Fibroblast of the conjunctiva (primary cell): Measurements from ENCODE around the gene RCL1.

Experiments used
- DNase-seq: peaks from one replicate; pipeline ENCODE4 v3.0.0-alpha.2; 2010; ENCODE audit warnings: low read depth

RCL1 gene

GRCh38 chr9:4842213-4842612 lies 49.5 kb downstream of the RCL1 start:
- DNase-seq: no peak

- DNase-seq: no peak
Observed at GRCh38 chr9:4842734-4843133, 50.0 kb downstream of the RCL1 start.

- no peak for DNase-seq
Observed at GRCh38 chr9:4844056-4844838, 51.5 kb downstream of the RCL1 start.

GRCh38 chr9:4849369-4849768 lies 56.6 kb downstream of the RCL1 start:
- DNase-seq: no peak

- no peak for DNase-seq
Observed at GRCh38 chr9:4850603-4851310, 58.0 kb downstream of the RCL1 start.

GRCh38 chr9:4852419-4852818 lies 59.7 kb downstream of the RCL1 start:
- no peak for DNase-seq

GRCh38 chr9:4854265-4854590 lies 61.5 kb downstream of the RCL1 start:
- no peak for DNase-seq

- DNase-seq: no peak
Observed at GRCh38 chr9:4855841-4856240, 63.1 kb downstream of the RCL1 start.

GRCh38 chr9:4857163-4857810 lies 64.5 kb downstream of the RCL1 start:
- no peak for DNase-seq

- DNase-seq: no peak
Observed at GRCh38 chr9:4859035-4859434, 66.3 kb downstream of the RCL1 start.

- no peak for DNase-seq
Observed at GRCh38 chr9:4860383-4860782, 67.6 kb downstream of the RCL1 start.

GRCh38 chr9:4861145-4861544 lies 68.4 kb downstream of the RCL1 start:
- no peak for DNase-seq

GRCh38 chr9:4861736-4862451 lies 69.2 kb downstream of the RCL1 start:
- DNase-seq: no peak

GRCh38 chr9:4862506-4863250 lies 69.9 kb downstream of the RCL1 start:
- no peak for DNase-seq

- no peak for DNase-seq
Observed at GRCh38 chr9:4864234-4864661, 71.5 kb downstream of the RCL1 start.

GRCh38 chr9:4864698-4865097 lies 72.0 kb downstream of the RCL1 start:
- no peak for DNase-seq

- DNase-seq: no peak
Observed at GRCh38 chr9:4865681-4866080, 72.9 kb downstream of the RCL1 start.

GRCh38 chr9:4866239-4866969 lies 73.7 kb downstream of the RCL1 start:
- DNase-seq: no peak

- DNase-seq: no peak
Observed at GRCh38 chr9:4873066-4873465, 80.3 kb downstream of the RCL1 start.

GRCh38 chr9:4875559-4875958 lies 82.8 kb downstream of the RCL1 start:
- DNase-seq: no peak

GRCh38 chr9:4879115-4879558 lies 86.4 kb downstream of the RCL1 start:
- no peak for DNase-seq
